GM18868 (cell line): Measurements from ENCODE around the gene CLIP1.
"Not testable (repeated sequence)": the region's sequence is repeated elsewhere in the genome, so short reads cannot be mapped to it uniquely, and the experiment has no call there.

Experiments
- ATAC-seq: cut with Tn5 transposase; IDR thresholded peaks from one replicate; pipeline ENCODE4 v1.9.1; 2021; ENCODE audit warnings: mild to moderate bottlenecking, moderate library complexity; ENCODE audit not compliant: unreplicated experiment

The CLIP1 gene

DNA sequence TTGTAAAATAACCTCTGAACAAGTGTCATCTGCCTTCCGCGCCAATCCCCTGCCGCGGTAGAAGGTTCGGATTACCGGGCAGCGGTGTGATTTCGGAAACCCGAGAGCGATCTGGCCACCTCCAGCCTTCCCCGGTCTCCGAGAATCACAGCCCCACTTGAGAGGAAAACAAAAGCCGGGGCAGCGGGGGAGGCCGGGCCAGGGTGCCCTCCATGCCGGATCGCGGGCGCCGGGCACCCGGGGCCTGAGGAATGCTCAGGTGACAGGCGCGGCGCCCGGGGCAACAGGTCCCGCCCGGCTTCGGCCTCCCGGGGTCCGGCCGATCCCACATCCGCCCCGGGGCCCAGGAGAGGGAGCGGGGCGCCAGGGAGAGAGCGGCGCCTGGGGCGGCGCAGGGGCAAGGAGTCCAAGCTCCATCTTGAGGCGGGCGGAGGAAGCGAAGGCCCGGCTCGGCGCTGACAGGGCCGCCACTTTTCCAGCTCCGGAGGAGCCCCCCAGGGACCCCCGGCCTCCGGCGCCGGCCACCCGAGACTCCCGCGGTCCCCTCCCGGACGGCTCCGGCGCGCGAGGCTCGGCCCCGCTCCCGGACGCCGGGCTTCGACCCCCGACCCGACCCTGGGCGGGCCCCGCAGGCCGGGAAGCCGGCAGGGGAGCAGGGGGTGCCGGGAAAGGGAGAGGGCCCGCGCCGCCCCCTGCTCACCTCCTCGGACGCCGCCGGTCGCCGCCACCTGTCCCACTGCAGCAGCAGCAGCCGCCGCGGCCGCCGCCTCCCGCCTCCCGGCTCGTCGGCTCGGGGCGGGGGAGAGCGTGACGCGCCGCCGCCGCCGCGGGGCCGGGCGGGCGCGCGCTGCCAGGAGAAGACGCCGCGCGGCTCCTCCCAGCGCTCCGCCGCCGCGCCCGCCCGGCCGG lies at the start of gene CLIP1:
Gene CLIP1, minus strand, starts transcription at position 849 of the 909 bp plus-strand sequence. CDS start 42,217 bp downstream, outside the sequence.
- peak; percentile 60 for ATAC-seq

DNA sequence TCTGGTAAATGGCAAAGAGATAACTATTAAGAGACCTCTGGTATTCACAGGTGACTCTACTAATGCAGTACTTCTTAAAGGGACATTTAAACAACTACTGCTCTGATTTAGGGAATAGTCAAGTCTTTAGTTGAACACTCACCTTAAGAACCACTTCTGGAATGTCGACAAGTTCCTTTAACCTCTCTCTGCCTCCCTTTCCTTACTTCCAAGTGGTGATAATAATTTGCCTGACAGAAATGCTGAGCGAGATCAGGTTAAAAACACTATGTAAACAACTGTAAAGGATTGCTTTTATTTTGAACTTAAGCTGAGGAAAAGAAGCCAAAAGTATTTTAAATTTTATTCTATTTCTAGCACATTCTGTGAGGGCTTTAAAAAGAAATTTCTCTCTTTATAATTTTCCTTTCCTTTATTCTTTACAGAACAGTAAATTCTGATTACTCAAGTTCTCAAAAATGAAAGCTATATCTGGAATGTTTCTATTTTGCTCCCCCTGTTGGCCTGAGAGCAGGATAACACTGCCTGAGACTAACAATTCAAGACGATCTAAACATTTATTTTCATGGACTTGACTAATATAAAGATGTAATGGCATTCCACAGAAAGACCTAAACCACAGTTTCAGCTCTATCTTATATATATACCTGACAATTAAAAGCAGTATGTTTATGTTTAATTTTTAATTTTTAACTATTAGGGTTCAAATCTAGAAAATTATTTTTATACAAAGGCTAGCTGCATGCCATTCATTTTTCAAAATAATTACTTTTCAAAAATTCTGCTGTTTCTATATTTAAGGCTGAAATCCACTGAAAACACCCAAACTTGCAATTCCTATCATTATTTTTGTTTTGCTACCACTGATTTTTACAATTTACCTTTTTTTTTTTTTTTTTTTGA lies 49.1 kb upstream of the CLIP1 start:
- ATAC-seq = no peak

GRCh38 chr12:122470576-122470975 lies 48.1 kb upstream of the CLIP1 start:
- not testable (repeated sequence) for ATAC-seq

- not testable (repeated sequence) for ATAC-seq
Measured at GRCh38 chr12:122469856-122470255, 47.4 kb upstream of the CLIP1 start.

DNA sequence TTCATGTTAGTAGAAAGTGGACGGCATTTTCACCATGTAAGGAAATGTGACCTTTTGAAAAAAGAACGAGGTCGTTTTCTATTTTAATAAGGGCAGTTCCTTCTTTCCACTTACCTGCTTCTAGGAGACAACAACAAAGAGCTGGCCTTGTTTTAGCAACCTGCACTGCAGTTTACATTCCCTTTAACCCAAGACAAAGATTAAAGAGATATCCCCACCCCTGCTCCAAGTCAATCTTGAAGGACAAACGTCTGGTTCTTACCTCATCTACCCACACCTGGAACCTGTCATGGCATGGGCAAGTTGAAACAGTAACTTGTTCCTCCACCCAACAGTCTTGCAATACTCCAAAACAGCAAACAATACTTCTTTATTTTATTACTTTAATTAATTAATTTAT lies 45.5 kb upstream of the CLIP1 start:
- ATAC-seq = no peak

DNA sequence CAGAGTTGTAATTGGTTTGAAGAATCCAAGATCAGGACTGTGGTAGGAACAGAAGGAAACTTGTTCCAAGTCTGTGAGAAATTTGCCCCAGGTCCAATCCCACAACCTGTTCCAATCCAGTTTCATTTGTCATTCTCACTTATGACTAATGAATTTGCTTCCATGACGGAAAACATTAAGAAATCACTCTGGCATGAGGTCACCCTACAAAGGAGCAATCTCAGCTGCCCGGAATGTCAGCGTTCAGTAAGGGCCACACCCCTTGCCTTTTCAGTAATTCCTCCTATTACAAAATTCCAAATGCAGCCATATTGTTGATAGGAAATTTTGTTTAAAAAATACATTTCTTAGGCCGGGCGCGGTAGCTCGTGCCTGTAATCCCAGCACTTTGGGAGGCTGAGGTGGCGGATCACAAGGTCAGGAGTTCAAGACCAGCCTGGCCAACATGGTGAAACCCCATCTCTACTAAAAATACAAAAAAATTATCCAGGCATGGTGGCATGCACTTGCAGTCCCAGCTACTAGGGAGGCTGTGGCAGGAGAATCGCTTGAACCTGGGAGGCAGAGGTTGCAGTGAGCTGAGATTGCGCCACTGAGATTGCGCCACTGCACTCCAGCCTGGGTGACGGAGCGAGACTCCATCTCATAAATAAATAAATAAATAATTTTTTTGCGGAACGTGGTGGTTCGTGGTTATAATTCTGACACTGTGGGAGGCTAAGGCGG lies 42.0 kb upstream of the CLIP1 start:
- ATAC-seq = not testable (repeated sequence)

DNA sequence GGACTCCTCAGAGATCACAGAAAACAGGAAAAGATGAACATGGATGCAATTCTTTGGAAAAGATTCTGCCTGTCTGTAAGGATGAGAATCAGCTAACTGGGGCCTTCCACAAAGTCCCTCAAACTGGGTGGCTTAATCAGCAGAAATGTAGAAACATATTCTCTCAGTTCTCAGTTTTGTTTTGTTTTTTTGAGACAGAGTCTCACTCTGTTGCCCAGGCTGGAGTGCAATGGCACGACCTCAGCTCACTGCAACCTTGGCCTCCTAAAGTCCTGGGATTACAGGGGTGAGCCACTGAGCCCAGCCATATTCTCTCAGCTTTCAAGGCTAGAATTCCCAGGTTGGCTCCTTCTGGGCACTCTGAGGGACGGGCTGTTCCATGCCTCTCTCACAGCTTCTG lies 38.2 kb upstream of the CLIP1 start:
- ATAC-seq = no peak

- no peak for ATAC-seq
Measured at GRCh38 chr12:122460061-122460460, 37.6 kb upstream of the CLIP1 start.

DNA sequence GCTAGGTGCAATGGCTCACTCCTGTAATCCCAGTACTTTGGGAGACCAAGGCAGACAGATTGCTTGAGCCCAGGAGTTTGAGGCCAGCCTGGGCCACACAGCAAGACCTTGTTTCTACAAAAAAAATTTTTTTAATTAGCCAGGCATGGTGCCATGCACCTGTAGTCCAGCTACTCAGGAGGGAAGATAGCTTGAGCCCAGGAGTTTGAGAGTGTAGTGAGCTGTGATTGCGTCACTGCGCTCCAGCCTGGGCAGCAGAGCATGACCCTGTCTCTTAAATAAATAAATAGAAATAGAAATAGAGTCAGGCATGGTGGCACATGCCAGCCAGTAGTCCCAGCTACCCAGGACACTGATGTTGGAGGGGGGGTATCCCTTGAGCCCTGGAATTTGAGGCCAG lies 36.7 kb upstream of the CLIP1 start:
- ATAC-seq = no peak

DNA sequence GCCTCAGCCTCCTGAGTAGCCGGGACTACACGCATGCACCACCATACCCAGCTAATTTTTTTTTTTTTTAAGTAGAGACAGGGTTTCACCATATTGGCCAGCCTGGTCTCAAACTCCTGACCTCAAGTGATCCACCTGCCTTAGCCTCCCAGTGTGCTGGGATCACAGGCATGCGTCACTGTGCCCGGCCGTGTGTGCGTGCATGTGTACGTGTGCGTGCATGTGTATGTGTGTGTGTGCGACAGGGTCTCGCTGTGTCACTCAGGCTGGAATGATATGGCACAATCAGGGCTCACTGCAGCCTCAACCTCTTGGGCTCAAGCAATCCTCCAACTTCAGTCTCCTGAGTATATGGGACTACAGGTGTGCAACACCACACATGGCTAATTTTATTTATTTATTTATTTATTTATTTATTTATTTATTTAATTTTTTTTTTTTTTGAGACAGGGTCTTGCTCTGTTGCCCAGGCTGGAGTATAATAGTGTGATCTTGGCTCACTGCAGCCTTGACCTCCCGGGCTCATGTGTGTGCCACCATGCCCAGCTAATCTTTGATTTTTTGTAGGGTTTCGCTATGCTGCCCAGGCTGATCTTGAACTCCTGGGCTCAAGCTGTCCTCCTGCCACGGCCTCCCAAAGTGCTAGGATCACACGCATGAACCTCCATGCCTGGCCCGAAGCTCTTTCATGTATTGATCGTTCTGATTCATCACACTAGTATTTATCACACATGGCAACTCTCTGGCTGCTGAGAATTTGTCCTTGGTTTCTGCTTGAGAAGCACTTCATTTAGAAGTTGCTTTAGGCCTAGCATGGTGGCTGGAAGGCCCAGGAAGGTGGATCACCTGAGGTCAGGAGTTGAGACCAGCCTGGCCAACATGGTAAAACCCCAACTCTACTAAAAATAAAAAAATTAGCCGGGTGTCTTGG lies 35.9 kb upstream of the CLIP1 start:
- no peak for ATAC-seq

DNA sequence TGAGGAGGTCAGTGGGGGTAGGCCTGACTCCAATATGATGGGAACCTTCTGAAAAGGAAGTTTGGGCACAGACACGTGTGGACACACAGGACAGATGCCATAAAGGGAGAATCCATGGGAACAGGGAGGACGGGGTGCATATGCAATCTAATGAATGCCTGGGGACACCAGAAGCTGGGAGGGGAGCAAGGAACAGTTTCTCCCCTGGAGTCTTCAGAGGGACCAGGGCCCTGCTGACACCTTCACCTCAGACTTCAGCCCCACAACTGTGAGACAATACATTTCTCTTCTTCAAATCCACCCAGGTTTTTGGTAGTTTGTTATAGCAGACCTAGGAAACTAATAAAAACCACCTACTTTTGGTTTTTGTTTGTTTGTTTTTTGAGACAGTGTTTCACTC lies 35.2 kb upstream of the CLIP1 start:
- ATAC-seq = no peak

GRCh38 chr12:122454739-122455138 lies 32.3 kb upstream of the CLIP1 start:
- ATAC-seq = no peak

GRCh38 chr12:122454250-122454721 lies 31.8 kb upstream of the CLIP1 start:
- no peak for ATAC-seq

GRCh38 chr12:122452701-122453285 lies 30.3 kb upstream of the CLIP1 start:
- no peak for ATAC-seq

DNA sequence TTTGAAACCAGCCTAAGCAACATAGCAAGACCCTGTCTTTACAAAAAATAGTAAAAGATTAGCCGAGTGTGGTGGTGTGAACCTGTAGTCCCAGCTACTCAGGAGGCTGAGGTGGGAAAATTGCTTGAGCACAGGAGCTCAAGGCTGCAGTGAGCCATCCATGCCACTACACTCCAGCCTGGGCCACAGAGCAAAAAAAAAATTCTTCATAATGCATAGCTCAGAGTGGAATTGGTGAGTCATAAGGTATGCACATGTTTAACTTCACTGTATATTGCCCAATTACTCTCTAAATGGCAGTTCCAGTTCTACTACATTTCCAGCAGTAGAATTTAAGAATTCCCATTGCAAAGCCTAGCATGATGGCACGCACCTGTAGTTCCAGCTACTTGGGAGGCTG lies 26.8 kb upstream of the CLIP1 start:
- no peak for ATAC-seq

DNA sequence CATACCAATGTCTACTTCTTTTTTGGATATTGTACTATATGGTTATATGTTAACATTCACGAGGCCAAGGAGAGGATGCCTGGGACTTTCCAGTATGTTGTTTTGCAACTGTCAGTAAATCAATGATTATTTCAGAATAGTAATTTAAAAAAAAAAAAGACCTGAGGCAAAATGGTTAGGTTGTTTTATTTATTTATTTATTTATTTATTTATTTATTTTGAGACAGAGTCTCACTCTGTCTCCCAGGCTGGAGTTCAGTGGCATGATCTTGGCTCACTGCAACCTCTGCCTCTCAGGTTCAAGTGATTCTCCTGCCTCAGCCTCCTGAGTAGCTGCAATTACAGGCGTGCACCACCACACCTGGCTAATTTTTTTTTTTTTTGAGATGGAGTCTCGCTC lies 25.4 kb upstream of the CLIP1 start:
- not testable (repeated sequence) for ATAC-seq

GRCh38 chr12:122446390-122446789 lies 23.9 kb upstream of the CLIP1 start:
- not testable (repeated sequence) for ATAC-seq

- not testable (repeated sequence) for ATAC-seq
Measured at GRCh38 chr12:122444071-122444470, 21.6 kb upstream of the CLIP1 start.

DNA sequence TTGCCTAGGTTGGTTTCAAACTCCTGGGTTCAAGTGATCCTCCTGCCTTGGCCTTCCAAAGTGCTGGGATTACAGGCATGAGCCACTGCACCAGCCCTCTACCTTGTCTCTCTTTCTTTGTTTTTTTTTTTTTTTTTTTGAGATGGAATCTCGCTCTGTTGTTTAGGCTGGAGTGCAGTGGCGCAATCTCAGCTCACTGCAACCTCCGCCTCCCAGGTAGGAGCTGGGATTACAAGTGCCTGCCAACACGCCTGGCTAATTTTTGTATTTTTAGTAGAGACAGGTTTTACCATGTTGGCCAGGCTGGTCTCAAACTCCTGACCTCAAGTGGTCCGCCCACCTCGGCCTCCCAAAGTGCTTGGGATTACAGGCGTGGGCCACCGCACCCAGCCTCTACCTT lies 16.4 kb upstream of the CLIP1 start:
- not testable (repeated sequence) for ATAC-seq
